ENCODE data around the gene FLYWCH1. TPM values are rescaled to one million over a fixed set of nuclear protein-coding genes. Genes with fewer than 3 reads are reported as not detected.

The FLYWCH1 gene
- total and polyA plus RNA-seq, 9 of the 15 experiments (the other 6 are each of a cell fraction or from before 2014, with no cell fraction given), result 0.18 to 33.6 (median 11.3) TPM

- peak; percentile 57; the same call in 1 of the 2 replicates for TF ChIP-seq CBX1 (IDR thresholded peaks at IDR 0.05; ENCODE audit: low read depth)
- TF ChIP-seq, protein P1, sequence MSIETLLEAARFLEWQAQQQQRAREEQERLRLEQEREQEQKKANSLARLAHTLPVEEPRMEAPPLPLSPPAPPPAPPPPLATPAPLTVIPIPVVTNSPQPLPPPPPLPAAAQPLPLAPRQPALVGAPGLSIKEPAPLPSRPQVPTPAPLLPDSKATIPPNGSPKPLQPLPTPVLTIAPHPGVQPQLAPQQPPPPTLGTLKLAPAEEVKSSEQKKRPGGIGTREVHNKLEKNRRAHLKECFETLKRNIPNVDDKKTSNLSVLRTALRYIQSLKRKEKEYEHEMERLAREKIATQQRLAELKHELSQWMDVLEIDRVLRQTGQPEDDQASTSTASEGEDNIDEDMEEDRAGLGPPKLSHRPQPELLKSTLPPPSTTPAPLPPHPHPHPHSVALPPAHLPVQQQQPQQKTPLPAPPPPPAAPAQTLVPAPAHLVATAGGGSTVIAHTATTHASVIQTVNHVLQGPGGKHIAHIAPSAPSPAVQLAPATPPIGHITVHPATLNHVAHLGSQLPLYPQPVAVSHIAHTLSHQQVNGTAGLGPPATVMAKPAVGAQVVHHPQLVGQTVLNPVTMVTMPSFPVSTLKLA (conservative IDR thresholded peaks at IDR 0.05), result peak; percentile 41 to 50; a peak in 3 of 4 replicates
- TF ChIP-seq RNF2 (IDR thresholded peaks at IDR 0.05), result 0 out of 2 replicates have a peak, but pooled peaks have one; percentile 18
- peak in 1 of 2 experiments; percentile 87; a peak in 1 of 4 replicates for TF ChIP-seq TEAD1 (CRISPR knock-in tag; IDR thresholded peaks at IDR 0.05)
- TF ChIP-seq TEAD4 (IDR thresholded peaks at IDR 0.05; ENCODE audit: low read length), result no peak; the same call in none of the 2 replicates
- TF ChIP-seq TEAD4 (CRISPR knock-in tag; IDR thresholded peaks at IDR 0.05; ENCODE audit: borderline replicate concordance), result no peak
- TF ChIP-seq ZFP1 (CRISPR knock-in tag; IDR thresholded peaks at IDR 0.05), result no peak
- TF ChIP-seq SRSF9 (IDR thresholded peaks at IDR 0.05; ENCODE audit: borderline replicate concordance, low read depth, low read length), result no peak
- TF ChIP-seq, protein P2, sequence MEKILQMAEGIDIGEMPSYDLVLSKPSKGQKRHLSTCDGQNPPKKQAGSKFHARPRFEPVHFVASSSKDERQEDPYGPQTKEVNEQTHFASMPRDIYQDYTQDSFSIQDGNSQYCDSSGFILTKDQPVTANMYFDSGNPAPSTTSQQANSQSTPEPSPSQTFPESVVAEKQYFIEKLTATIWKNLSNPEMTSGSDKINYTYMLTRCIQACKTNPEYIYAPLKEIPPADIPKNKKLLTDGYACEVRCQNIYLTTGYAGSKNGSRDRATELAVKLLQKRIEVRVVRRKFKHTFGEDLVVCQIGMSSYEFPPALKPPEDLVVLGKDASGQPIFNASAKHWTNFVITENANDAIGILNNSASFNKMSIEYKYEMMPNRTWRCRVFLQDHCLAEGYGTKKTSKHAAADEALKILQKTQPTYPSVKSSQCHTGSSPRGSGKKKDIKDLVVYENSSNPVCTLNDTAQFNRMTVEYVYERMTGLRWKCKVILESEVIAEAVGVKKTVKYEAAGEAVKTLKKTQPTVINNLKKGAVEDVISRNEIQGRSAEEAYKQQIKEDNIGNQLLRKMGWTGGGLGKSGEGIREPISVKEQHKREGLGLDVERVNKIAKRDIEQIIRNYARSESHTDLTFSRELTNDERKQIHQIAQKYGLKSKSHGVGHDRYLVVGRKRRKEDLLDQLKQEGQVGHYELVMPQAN (IDR thresholded peaks at IDR 0.05; ENCODE audit: borderline replicate concordance), result no peak; the same call in 1 of the 2 replicates
- no peak for TF ChIP-seq PHF21A (IDR thresholded peaks at IDR 0.05; ENCODE audit: borderline replicate concordance, low read depth)
- TF ChIP-seq, protein P3, sequence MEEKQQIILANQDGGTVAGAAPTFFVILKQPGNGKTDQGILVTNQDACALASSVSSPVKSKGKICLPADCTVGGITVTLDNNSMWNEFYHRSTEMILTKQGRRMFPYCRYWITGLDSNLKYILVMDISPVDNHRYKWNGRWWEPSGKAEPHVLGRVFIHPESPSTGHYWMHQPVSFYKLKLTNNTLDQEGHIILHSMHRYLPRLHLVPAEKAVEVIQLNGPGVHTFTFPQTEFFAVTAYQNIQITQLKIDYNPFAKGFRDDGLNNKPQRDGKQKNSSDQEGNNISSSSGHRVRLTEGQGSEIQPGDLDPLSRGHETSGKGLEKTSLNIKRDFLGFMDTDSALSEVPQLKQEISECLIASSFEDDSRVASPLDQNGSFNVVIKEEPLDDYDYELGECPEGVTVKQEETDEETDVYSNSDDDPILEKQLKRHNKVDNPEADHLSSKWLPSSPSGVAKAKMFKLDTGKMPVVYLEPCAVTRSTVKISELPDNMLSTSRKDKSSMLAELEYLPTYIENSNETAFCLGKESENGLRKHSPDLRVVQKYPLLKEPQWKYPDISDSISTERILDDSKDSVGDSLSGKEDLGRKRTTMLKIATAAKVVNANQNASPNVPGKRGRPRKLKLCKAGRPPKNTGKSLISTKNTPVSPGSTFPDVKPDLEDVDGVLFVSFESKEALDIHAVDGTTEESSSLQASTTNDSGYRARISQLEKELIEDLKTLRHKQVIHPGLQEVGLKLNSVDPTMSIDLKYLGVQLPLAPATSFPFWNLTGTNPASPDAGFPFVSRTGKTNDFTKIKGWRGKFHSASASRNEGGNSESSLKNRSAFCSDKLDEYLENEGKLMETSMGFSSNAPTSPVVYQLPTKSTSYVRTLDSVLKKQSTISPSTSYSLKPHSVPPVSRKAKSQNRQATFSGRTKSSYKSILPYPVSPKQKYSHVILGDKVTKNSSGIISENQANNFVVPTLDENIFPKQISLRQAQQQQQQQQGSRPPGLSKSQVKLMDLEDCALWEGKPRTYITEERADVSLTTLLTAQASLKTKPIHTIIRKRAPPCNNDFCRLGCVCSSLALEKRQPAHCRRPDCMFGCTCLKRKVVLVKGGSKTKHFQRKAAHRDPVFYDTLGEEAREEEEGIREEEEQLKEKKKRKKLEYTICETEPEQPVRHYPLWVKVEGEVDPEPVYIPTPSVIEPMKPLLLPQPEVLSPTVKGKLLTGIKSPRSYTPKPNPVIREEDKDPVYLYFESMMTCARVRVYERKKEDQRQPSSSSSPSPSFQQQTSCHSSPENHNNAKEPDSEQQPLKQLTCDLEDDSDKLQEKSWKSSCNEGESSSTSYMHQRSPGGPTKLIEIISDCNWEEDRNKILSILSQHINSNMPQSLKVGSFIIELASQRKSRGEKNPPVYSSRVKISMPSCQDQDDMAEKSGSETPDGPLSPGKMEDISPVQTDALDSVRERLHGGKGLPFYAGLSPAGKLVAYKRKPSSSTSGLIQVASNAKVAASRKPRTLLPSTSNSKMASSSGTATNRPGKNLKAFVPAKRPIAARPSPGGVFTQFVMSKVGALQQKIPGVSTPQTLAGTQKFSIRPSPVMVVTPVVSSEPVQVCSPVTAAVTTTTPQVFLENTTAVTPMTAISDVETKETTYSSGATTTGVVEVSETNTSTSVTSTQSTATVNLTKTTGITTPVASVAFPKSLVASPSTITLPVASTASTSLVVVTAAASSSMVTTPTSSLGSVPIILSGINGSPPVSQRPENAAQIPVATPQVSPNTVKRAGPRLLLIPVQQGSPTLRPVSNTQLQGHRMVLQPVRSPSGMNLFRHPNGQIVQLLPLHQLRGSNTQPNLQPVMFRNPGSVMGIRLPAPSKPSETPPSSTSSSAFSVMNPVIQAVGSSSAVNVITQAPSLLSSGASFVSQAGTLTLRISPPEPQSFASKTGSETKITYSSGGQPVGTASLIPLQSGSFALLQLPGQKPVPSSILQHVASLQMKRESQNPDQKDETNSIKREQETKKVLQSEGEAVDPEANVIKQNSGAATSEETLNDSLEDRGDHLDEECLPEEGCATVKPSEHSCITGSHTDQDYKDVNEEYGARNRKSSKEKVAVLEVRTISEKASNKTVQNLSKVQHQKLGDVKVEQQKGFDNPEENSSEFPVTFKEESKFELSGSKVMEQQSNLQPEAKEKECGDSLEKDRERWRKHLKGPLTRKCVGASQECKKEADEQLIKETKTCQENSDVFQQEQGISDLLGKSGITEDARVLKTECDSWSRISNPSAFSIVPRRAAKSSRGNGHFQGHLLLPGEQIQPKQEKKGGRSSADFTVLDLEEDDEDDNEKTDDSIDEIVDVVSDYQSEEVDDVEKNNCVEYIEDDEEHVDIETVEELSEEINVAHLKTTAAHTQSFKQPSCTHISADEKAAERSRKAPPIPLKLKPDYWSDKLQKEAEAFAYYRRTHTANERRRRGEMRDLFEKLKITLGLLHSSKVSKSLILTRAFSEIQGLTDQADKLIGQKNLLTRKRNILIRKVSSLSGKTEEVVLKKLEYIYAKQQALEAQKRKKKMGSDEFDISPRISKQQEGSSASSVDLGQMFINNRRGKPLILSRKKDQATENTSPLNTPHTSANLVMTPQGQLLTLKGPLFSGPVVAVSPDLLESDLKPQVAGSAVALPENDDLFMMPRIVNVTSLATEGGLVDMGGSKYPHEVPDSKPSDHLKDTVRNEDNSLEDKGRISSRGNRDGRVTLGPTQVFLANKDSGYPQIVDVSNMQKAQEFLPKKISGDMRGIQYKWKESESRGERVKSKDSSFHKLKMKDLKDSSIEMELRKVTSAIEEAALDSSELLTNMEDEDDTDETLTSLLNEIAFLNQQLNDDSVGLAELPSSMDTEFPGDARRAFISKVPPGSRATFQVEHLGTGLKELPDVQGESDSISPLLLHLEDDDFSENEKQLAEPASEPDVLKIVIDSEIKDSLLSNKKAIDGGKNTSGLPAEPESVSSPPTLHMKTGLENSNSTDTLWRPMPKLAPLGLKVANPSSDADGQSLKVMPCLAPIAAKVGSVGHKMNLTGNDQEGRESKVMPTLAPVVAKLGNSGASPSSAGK (IDR thresholded peaks at IDR 0.05), result peak; percentile 79
- peak; percentile 65 for TF ChIP-seq SMC3 (conservative IDR thresholded peaks at IDR 0.05; ENCODE audit: insufficient read depth, low read depth, low read length)
Observed at GRCh38 chr16:2904100-2904921, 7.4 kb upstream of the FLYWCH1 start (continued).

Data from K562 (cell line).